GM23338 (cell line): ENCODE measurements around the gene CEP70.

ENCODE experiments used
- CREB1 ChIP-seq: fragments of 250-450 bp; sonication (Bioruptor Pico); IDR thresholded peaks from 2 replicates; pipeline ENCODE4 v1.5.0; 2020; ENCODE audit warnings: low read depth, mild to moderate bottlenecking, moderate library complexity
- EZH2 ChIP-seq: fragments of 200-600 bp; sonication (generic); IDR thresholded peaks from one replicate; pipeline ENCODE4 v1.8.0; 2017; ENCODE audit warnings: antibody characterized with exemption, mild to moderate bottlenecking, low read depth; ENCODE audit not compliant: unreplicated experiment
- EZH2phosphoT487 ChIP-seq: fragments of 200-600 bp; sonication (generic); IDR thresholded peaks from one replicate; pipeline ENCODE4 v1.8.1; 2018; ENCODE audit warnings: antibody characterized with exemption; ENCODE audit not compliant: unreplicated experiment
- POLR2AphosphoS5 ChIP-seq: IDR thresholded peaks from 2 replicates; pipeline ENCODE4 v1.6.1; 2016; ENCODE audit warnings: antibody characterized with exemption, low read depth
- STAT1 ChIP-seq: IDR thresholded peaks from one replicate; pipeline ENCODE4 v1.6.1; 2016; ENCODE audit warnings: antibody characterized with exemption; ENCODE audit not compliant: unreplicated experiment
- ZNF114 ChIP-seq: fragments of 250-450 bp; sonication (Bioruptor Pico); IDR thresholded peaks from 2 replicates; pipeline ENCODE4 v1.5.0; 2020; ENCODE audit warnings: mild to moderate bottlenecking, moderate library complexity
- TF ChIP-seq, protein P1 (sequence below), 2 experiments: fragments of 200-600 bp in 1 of 2; sonication (generic) in 1 of 2; conservative IDR thresholded peaks; 2 replicates each; pipeline versions ENCODE4 v1.5.1 to v1.6.1; 2016 to 2017; ENCODE audit warnings: antibody characterized with exemption in 2 of 2, low read depth in 2 of 2, mild to moderate bottlenecking in 2 of 2, moderate library complexity in 1 of 2
- TF ChIP-seq, protein P2 (sequence below): IDR thresholded peaks from 2 replicates; pipeline ENCODE4 v1.6.1; 2016; ENCODE audit warnings: antibody characterized with exemption
- TF ChIP-seq, protein P3 (sequence below): IDR thresholded peaks from one replicate; pipeline ENCODE4 v1.6.1; 2018; ENCODE audit warnings: antibody characterized with exemption; ENCODE audit not compliant: unreplicated experiment

DNA sequence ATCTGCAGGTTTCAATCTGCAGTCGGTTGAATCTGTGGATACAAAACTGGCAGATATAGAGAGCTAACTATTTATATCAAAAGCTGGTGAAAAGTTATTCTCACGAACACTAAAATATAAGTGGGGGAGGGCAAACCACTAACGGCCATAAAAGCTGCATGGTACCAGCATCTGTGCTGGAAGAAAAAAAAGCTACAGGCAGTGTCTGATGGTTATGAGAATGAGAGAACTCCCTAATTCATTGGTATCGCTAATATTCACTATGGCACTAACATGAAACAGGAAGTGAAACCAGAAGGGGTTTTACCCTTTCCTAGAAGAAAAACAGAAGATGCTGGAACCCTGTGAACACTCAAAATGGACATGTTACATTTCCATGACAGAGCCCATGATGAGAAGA lies 15.9 kb downstream of the CEP70 start:
- TF ChIP-seq POLR2AphosphoS5 (no peak), CREB1 (no peak), EZH2 (no peak), ZNF114 (no peak), STAT1 (no peak), EZH2phosphoT487 (no peak)
- TF ChIP-seq, protein P1, sequence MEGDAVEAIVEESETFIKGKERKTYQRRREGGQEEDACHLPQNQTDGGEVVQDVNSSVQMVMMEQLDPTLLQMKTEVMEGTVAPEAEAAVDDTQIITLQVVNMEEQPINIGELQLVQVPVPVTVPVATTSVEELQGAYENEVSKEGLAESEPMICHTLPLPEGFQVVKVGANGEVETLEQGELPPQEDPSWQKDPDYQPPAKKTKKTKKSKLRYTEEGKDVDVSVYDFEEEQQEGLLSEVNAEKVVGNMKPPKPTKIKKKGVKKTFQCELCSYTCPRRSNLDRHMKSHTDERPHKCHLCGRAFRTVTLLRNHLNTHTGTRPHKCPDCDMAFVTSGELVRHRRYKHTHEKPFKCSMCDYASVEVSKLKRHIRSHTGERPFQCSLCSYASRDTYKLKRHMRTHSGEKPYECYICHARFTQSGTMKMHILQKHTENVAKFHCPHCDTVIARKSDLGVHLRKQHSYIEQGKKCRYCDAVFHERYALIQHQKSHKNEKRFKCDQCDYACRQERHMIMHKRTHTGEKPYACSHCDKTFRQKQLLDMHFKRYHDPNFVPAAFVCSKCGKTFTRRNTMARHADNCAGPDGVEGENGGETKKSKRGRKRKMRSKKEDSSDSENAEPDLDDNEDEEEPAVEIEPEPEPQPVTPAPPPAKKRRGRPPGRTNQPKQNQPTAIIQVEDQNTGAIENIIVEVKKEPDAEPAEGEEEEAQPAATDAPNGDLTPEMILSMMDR (conservative IDR thresholded peaks at IDR 0.05; ENCODE audit: low read depth in 2 of 2), result no peak
- TF ChIP-seq, protein P2, sequence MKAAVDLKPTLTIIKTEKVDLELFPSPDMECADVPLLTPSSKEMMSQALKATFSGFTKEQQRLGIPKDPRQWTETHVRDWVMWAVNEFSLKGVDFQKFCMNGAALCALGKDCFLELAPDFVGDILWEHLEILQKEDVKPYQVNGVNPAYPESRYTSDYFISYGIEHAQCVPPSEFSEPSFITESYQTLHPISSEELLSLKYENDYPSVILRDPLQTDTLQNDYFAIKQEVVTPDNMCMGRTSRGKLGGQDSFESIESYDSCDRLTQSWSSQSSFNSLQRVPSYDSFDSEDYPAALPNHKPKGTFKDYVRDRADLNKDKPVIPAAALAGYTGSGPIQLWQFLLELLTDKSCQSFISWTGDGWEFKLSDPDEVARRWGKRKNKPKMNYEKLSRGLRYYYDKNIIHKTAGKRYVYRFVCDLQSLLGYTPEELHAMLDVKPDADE, result no peak
- TF ChIP-seq, protein P3, sequence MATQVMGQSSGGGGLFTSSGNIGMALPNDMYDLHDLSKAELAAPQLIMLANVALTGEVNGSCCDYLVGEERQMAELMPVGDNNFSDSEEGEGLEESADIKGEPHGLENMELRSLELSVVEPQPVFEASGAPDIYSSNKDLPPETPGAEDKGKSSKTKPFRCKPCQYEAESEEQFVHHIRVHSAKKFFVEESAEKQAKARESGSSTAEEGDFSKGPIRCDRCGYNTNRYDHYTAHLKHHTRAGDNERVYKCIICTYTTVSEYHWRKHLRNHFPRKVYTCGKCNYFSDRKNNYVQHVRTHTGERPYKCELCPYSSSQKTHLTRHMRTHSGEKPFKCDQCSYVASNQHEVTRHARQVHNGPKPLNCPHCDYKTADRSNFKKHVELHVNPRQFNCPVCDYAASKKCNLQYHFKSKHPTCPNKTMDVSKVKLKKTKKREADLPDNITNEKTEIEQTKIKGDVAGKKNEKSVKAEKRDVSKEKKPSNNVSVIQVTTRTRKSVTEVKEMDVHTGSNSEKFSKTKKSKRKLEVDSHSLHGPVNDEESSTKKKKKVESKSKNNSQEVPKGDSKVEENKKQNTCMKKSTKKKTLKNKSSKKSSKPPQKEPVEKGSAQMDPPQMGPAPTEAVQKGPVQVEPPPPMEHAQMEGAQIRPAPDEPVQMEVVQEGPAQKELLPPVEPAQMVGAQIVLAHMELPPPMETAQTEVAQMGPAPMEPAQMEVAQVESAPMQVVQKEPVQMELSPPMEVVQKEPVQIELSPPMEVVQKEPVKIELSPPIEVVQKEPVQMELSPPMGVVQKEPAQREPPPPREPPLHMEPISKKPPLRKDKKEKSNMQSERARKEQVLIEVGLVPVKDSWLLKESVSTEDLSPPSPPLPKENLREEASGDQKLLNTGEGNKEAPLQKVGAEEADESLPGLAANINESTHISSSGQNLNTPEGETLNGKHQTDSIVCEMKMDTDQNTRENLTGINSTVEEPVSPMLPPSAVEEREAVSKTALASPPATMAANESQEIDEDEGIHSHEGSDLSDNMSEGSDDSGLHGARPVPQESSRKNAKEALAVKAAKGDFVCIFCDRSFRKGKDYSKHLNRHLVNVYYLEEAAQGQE, result no peak
